ENCODE results near the gene CAMK2G. TPM values are rescaled to one million over a fixed set of nuclear protein-coding genes. Genes with fewer than 3 reads are reported as not detected.
A peak's percentile ranks its signal among the peaks of the same experiment; 100 is the strongest.

CAMK2G gene
- total RNA-seq, 1 donor from 2014 or later = 31.7 TPM

DNA sequence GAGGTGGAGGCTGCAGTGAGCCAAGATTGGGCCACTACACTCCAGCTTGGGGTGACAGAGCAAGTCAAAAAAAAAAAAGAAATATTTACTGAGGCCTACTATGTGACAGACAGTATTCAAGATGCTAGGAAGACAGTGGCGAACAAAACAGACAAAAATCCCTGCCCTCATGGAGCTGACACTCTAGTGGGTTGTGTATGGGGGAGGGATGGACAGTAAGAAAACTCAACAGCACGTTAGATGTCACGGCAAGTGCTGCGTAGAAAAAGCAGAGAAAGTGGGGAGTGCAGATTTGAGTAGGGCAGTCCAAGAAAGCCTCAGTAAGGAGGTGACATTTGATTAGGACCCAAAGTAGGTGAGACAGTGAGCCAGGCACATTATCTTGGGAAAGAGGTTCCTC is 10.1 kb downstream of the CAMK2G start:
- Mint-ChIP-seq H3K4me1 (ENCODE audit: low read depth) (peaks cover 32% of the 10 kb centered on the region), H3K9me3 (ENCODE audit: low read depth) (no peaks in the 10 kb centered on the region), H3K36me3 (ENCODE audit: low read depth) (peaks cover 12% of the 10 kb centered on the region), H3K27ac (ENCODE audit: unreplicated experiment) (no peak overlapping the region), H3K27me3 (ENCODE audit: low read depth) (no peaks in the 10 kb centered on the region), H3K4me3 (ENCODE audit: unreplicated experiment) (no peak overlapping the region)
- TF ChIP-seq, protein P1, sequence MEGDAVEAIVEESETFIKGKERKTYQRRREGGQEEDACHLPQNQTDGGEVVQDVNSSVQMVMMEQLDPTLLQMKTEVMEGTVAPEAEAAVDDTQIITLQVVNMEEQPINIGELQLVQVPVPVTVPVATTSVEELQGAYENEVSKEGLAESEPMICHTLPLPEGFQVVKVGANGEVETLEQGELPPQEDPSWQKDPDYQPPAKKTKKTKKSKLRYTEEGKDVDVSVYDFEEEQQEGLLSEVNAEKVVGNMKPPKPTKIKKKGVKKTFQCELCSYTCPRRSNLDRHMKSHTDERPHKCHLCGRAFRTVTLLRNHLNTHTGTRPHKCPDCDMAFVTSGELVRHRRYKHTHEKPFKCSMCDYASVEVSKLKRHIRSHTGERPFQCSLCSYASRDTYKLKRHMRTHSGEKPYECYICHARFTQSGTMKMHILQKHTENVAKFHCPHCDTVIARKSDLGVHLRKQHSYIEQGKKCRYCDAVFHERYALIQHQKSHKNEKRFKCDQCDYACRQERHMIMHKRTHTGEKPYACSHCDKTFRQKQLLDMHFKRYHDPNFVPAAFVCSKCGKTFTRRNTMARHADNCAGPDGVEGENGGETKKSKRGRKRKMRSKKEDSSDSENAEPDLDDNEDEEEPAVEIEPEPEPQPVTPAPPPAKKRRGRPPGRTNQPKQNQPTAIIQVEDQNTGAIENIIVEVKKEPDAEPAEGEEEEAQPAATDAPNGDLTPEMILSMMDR (IDR thresholded peaks at IDR 0.05) = no peak
- no peak for DNase-seq (ENCODE audit: low spot score)

DNA sequence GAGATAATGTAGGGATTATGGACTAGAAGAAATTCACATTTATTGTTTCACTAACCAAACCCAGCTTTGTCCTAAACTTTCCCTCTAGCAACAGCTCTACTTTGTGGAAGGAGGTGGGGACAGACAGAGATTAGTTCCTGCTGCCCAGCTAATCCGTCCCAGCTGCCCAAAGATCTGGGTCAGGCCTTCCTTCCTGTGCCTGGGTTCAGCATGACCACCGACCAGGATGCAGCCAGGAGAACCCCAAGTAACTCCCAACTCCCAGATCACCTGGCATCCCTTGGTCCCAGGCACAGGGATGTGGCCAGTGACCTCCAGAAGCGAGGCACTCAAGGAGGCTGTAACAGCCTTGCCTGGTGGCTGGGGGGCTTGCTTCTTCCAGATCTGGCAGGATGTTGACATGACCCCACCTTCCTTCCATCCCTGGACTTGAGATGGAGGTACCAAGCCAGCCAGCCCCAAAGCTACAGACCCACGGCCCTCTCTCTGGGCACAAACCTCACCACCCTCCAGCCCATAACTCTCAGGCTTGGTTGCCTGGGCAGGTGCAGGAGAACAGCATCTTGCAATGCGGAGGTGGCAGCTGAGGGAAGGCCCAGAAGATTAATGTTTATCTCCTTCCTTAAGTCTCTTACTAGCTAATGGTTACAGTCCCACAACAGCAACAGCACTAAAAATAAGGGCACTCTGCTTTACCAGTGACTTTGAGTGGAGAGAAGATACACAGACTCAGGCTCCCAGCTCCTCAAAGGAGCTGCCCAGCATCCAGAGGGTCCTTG is 11.1 kb downstream of the CAMK2G start:
- Mint-ChIP-seq H3K27ac (ENCODE audit: unreplicated experiment) (no peak overlapping the region), H3K9me3 (ENCODE audit: low read depth) (no peaks in the 10 kb centered on the region), H3K4me1 (ENCODE audit: low read depth) (peaks cover 38% of the 10 kb centered on the region), H3K36me3 (ENCODE audit: low read depth) (peaks cover 17% of the 10 kb centered on the region), H3K4me3 (ENCODE audit: unreplicated experiment) (no peak overlapping the region), H3K27me3 (ENCODE audit: low read depth) (no peaks in the 10 kb centered on the region)
- no peak for DNase-seq (ENCODE audit: low spot score)
- TF ChIP-seq, protein P1 (IDR thresholded peaks at IDR 0.05) = no peak

DNA sequence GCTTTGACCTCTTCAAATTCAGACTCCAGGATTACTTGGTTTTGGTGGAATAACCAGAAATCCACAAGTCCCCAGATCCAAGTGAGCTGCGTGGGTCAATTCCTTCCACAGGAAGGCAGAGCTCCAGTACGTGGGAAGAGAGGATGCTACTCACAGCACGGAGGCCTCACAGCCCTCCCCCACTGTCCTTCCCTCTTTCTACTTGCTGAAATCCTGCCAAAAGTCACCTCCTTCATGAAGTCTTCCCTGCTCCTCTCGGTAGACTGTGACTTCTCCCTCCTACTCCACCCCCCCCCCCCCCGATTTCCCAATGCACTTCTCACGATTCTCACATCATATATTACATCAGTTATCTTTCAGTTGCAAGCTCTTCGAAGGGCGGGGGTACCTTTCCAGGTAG is 12.3 kb downstream of the CAMK2G start:
- Mint-ChIP-seq H3K27me3 (ENCODE audit: low read depth) (no peaks in the 10 kb centered on the region), H3K27ac (ENCODE audit: unreplicated experiment) (no peak overlapping the region), H3K36me3 (ENCODE audit: low read depth) (peaks cover 18% of the 10 kb centered on the region), H3K4me1 (ENCODE audit: low read depth) (peaks cover 33% of the 10 kb centered on the region), H3K4me3 (ENCODE audit: unreplicated experiment) (no peak overlapping the region), H3K9me3 (ENCODE audit: low read depth) (no peaks in the 10 kb centered on the region)
- no peak for DNase-seq (ENCODE audit: low spot score)
- TF ChIP-seq, protein P1 (IDR thresholded peaks at IDR 0.05) = no peak

DNA sequence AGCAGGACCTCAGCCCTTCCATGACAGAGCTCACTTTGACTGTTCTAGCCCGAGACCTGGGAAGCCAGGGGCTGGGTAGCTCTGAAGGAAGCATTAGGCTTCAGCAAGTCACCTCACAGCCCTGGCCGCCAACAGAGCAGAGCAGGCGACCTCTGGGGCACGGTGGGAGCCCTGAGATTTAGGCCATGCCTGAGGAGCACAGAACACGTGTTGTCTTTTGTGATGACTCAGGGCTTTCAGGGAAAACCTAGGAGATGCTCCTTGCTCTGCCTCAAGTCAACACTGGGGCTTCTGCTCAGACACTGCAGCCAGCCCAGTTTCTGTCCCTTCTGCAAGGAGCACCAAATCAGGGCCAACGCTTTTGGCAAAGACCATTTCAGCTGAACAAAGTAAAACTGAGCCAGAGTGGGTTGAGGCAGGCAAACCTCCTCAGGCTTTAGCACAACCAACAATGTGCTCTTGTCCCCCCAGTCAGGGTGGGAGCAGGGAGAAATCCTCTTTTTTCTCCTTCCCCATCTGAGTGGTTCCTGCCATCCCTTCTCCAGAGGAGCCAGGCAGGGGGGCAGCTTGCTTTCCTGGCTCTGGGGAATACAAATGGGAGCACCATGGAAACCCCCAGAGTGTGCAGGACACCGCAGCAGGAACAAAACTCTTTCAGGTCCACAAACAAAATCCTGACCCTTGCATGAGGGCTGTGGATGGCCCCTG is 14.4 kb downstream of the CAMK2G start:
- no peaks in the 10 kb centered on the region for H3K27me3 Mint-ChIP-seq (ENCODE audit: low read depth)
- no peaks in the 10 kb centered on the region for H3K9me3 Mint-ChIP-seq (ENCODE audit: low read depth)
- H3K36me3 Mint-ChIP-seq (ENCODE audit: low read depth) = peaks cover 17% of the 10 kb centered on the region
- no peak overlapping the region for H3K4me3 Mint-ChIP-seq (ENCODE audit: unreplicated experiment)
- TF ChIP-seq, protein P1 (IDR thresholded peaks at IDR 0.05) = no peak
- DNase-seq (ENCODE audit: low spot score) = no peak
- peaks cover 31% of the 10 kb centered on the region for H3K4me1 Mint-ChIP-seq (ENCODE audit: low read depth)
- peak overlapping the region; percentile 36 for H3K27ac Mint-ChIP-seq (ENCODE audit: unreplicated experiment)

DNA sequence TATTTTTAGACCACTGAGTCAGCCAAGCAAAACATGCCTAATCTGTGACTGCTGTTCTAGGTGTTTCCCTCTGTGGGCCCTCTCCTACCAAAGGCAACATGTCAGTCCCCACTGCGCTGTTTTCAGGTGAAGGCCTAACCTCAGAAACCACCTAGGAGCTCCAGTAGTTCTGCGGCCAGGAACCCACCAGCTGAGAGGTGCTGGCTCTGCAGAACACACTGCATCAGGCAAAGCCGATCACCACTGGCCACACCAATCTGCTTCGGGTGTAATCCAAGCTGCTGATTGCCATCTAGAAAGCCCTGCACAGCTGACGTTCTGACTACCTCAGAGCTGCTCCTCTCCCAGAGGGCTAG is 14.9 kb downstream of the CAMK2G start:
- H3K9me3 Mint-ChIP-seq (ENCODE audit: low read depth) = no peaks in the 10 kb centered on the region
- peak overlapping the region; percentile 36 for H3K27ac Mint-ChIP-seq (ENCODE audit: unreplicated experiment)
- no peak for DNase-seq (ENCODE audit: low spot score)
- TF ChIP-seq, protein P1 (IDR thresholded peaks at IDR 0.05) = no peak
- peaks cover 31% of the 10 kb centered on the region for H3K4me1 Mint-ChIP-seq (ENCODE audit: low read depth)
- H3K27me3 Mint-ChIP-seq (ENCODE audit: low read depth) = no peaks in the 10 kb centered on the region
- H3K36me3 Mint-ChIP-seq (ENCODE audit: low read depth) = peaks cover 20% of the 10 kb centered on the region
- no peak overlapping the region for H3K4me3 Mint-ChIP-seq (ENCODE audit: unreplicated experiment)
